Measurements from ENCODE around the gene TCF20.

- TF ChIP-seq POLR2AphosphoS5 (IDR thresholded peaks at IDR 0.05), result no peak
- TF ChIP-seq, protein P1, sequence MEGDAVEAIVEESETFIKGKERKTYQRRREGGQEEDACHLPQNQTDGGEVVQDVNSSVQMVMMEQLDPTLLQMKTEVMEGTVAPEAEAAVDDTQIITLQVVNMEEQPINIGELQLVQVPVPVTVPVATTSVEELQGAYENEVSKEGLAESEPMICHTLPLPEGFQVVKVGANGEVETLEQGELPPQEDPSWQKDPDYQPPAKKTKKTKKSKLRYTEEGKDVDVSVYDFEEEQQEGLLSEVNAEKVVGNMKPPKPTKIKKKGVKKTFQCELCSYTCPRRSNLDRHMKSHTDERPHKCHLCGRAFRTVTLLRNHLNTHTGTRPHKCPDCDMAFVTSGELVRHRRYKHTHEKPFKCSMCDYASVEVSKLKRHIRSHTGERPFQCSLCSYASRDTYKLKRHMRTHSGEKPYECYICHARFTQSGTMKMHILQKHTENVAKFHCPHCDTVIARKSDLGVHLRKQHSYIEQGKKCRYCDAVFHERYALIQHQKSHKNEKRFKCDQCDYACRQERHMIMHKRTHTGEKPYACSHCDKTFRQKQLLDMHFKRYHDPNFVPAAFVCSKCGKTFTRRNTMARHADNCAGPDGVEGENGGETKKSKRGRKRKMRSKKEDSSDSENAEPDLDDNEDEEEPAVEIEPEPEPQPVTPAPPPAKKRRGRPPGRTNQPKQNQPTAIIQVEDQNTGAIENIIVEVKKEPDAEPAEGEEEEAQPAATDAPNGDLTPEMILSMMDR (IDR thresholded peaks at IDR 0.05), result no peak
Observed at GRCh38 chr22:42258126-42258525, 12.3 kb downstream of the TCF20 start.

Measured in upper lobe of left lung (tissue), 4 donors.